Activated naive CD8-positive, alpha-beta T cell treated with anti-CD3 and anti-CD28 coated beads, Interleukin-2, amount 10 ng/mL, durations not matched to agents 7 days and 5 days (primary cell): Measurements from ENCODE around the gene MAD2L2. TPM values are rescaled to one million over a fixed set of nuclear protein-coding genes. Genes with fewer than 3 reads are reported as not detected.
A peak's percentile ranks its signal among the peaks of the same experiment; 100 is the strongest.

Experiments used
- ATAC-seq: fragments of 150-1000 bp; cut with Tn5 transposase; one replicate; pipeline ENCODE4 v1.10.0; 2021; ENCODE audit warnings: low read depth, moderate library complexity
- POLR2A ChIA-PET: fragments of 350-600 bp; sonication (Branson Sonifier 250); formaldehyde crosslinking; loops from one replicate; lab custom pipeline; 2021; ENCODE audit warnings: antibody characterized with exemption; lab: Charles Lee
- DNase-seq: peaks from one replicate; pipeline ENCODE4 v3.0.0; 2021
- H3K27ac Mint-ChIP-seq: one replicate; pipeline ENCODE4 v1.8.0; 2022; ENCODE audit warnings: mild to moderate bottlenecking, mixed read lengths
- H3K27me3 Mint-ChIP-seq: one replicate; pipeline ENCODE4 v1.8.0; 2022; ENCODE audit warnings: mild to moderate bottlenecking, moderate library complexity, mixed read lengths
- H3K36me3 Mint-ChIP-seq: one replicate; pipeline ENCODE4 v1.8.0; 2021; ENCODE audit warnings: mild to moderate bottlenecking, mixed read lengths
- H3K4me1 Mint-ChIP-seq: one replicate; pipeline ENCODE4 v1.8.0; 2021; ENCODE audit warnings: mixed read lengths
- H3K4me3 Mint-ChIP-seq: one replicate; pipeline ENCODE4 v1.8.0; 2022; ENCODE audit warnings: mild to moderate bottlenecking, moderate library complexity, mixed read lengths
- H3K9me3 Mint-ChIP-seq: one replicate; pipeline ENCODE4 v1.8.0; 2021; ENCODE audit warnings: mixed read lengths
- total RNA-seq, 2 experiments: library from RNA; stranded (reverse); gene quantifications; one replicate each; pipeline ENCODE4 v1.2.3, GENCODE V29; 2021

The MAD2L2 gene
- total RNA-seq, 2 experiments from 2014 or later, result 95.4 to 103 TPM

DNA sequence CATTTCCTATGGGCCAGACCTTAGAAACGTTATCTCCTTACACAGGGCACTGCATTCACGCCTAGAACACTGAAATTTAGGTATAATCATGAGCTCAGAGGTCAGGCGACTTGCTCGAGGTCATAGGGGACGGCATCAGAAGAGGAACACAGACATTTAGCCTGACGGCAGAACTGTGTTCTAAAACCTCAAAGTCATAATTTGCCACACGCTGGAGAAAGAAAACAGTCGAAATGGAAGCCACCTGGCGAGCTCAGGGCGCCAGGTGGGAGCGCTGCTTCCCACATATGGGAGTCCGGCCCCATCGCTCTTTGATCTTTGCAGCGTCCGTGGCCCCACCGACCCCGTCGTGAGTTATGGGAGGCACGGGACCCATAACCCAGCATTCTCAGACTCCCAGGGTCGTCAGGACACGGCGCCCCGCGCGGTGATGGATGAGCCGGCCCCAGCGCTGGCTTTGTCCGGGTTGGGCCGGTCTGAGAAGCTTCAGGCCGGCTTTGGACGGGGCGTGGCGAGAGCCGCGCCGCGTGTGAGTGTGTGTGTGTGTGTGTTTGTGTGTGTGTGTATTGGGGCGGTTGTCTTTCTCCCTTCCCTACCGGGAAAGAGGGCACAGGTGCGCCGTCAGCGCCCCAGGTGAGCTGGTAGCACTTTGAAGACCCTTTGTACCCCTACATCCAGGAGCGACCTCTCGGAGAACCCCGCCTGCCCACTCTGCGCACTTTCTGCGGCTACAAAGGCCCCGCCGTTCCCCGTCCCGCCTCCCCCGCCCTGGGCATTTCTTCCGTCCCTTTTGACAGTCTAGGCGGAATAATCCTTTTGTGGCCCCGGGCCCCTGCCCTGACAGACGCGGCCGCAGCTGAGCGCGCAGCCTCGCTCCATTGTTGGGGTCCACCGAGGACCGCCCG lies 9.7 kb upstream of the MAD2L2 start:
- Mint-ChIP-seq H3K9me3 (no peaks in the 10 kb centered on the region), H3K4me1 (peaks cover 32% of the 10 kb centered on the region), H3K36me3 (peaks cover 2% of the 10 kb centered on the region), H3K27me3 (peaks cover 45% of the 10 kb centered on the region), H3K27ac (no peak overlapping the region), H3K4me3 (peak overlapping the region; percentile 67)
- DNase-seq (no peak), ATAC-seq (no peak)
- POLR2A ChIA-PET, result interaction anchor here (0.7 to 2.2 kb wide), 9 partner anchors 9 to 632 kb away, joined by 3 to 11 read pairs (median 4); partner anchors contain the start of gene FBXO6

DNA sequence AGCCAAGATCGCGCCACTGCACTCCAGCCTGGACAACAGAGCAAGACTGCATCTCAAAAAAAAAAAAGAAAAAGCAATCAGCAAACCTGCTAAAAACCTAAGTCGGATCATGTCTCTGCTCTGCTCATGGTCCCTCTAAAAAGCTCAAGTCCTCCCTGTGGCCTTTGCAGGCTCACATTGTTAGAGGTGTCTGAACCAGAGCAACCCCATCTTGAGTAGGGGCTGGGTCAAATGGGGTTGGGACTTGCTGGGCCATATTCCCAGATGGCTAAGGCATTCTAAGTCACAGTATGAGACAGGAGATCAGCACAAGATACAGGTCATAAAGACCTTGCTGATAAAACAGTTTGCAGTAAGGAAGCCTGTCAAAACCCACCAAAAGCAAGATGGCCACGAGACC lies 7.6 kb upstream of the MAD2L2 start:
- H3K9me3 Mint-ChIP-seq, result no peaks in the 10 kb centered on the region
- H3K4me3 Mint-ChIP-seq, result no peak overlapping the region
- POLR2A ChIA-PET, result interaction anchor here (1.1 kb wide), 1 partner anchor 24 kb away, joined by 3 read pairs; no protein-coding TSS in a partner anchor
- H3K4me1 Mint-ChIP-seq, result peaks cover 27% of the 10 kb centered on the region
- no peaks in the 10 kb centered on the region for H3K36me3 Mint-ChIP-seq
- ATAC-seq (no peak), DNase-seq (no peak)
- H3K27ac Mint-ChIP-seq, result no peak overlapping the region
- H3K27me3 Mint-ChIP-seq, result peaks cover 54% of the 10 kb centered on the region

DNA sequence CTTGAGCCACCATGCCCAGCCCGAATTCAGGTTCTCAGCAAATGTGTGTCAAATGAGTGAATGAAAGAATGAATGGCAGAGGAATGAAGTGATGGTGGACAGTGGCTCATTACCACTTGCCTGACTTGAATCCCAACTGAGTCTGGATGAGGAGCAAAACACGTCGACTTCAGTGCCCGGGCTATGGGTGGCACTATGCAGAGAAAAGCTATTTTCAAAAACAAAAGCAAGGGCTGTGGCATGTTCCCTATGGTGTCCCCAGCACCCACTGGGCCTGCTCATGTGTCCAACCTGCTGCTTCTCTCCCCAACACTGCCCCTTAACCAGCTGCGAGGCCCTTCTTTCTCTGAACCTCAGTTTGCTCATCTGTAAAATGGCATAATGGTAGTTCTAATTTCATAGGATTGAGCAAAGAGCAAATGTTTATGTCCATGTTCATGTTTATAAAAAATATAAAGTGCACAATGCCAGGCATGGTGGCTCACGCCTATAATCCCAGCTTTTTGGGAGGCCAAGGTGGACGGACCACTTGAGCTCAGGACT lies 4.3 kb upstream of the MAD2L2 start:
- Mint-ChIP-seq H3K36me3 (no peaks in the 10 kb centered on the region), H3K27me3 (peaks cover 42% of the 10 kb centered on the region), H3K9me3 (no peaks in the 10 kb centered on the region), H3K27ac (no peak overlapping the region), H3K4me3 (no peak overlapping the region), H3K4me1 (peaks cover 13% of the 10 kb centered on the region)
- ATAC-seq (no peak), DNase-seq (no peak)
- POLR2A ChIA-PET, result interaction anchor here (1.0 to 1.3 kb wide), 5 partner anchors 8 to 51 kb away, joined by 3 to 7 read pairs (median 3); partner anchors contain the start of gene AGTRAP

DNA sequence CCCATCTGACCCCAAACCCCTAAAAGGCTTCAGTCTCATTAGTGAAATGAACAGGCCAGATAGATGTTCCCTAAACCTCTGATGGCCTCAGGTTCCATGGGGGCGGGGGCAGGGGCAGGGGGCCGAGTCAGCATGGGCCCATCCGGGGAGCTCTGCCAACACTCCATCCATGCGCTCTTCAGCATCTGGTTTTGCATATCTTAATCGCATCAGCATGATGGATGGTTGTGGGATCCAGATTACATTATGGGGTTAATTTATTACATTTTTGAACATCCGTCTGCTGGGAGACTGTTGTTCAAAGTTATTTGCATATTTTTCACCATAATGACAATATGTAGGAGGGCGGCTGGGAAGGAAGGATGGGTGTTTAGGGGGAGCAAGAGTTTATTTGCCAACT lies 3.1 kb upstream of the MAD2L2 start:
- POLR2A ChIA-PET, result interaction anchor here (1.3 kb wide), 2 partner anchors 9 to 36 kb away, joined by 3 to 4 read pairs; no protein-coding TSS in a partner anchor
- ATAC-seq, result no peak
- no peaks in the 10 kb centered on the region for H3K9me3 Mint-ChIP-seq
- no peak overlapping the region for H3K4me3 Mint-ChIP-seq
- peaks cover 4% of the 10 kb centered on the region for H3K36me3 Mint-ChIP-seq
- H3K27me3 Mint-ChIP-seq, result peaks cover 31% of the 10 kb centered on the region
- no peak overlapping the region for H3K27ac Mint-ChIP-seq
- DNase-seq, result no peak
- peaks cover 13% of the 10 kb centered on the region for H3K4me1 Mint-ChIP-seq

DNA sequence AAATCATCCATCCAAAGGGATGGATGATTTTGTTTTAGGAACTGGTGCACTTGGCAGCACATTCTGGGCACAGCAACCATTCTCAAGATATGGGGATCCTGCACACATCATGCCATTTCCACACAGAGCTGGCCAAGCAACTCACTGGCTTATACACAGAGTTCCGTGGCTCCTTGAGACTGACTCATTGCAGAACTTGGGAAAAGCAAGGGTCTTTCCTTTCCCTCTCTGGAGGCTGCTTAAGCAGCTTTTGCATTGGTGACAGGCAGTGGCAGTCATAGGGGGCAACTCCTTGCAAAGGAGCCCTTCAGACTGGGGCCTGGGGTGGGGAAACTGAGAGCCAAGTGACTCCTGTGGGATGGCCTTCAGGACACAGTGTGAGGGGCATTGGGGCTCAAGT lies 1.9 kb upstream of the MAD2L2 start:
- Mint-ChIP-seq H3K4me1 (peaks cover 15% of the 10 kb centered on the region), H3K9me3 (no peaks in the 10 kb centered on the region), H3K27ac (no peak overlapping the region), H3K27me3 (peaks cover 25% of the 10 kb centered on the region), H3K4me3 (no peak overlapping the region), H3K36me3 (peaks cover 10% of the 10 kb centered on the region)
- ATAC-seq, result no peak
- POLR2A ChIA-PET, result interaction anchor here (1.6 to 3.0 kb wide), 8 partner anchors 7 to 227 kb away, joined by 8 to 24 read pairs (median 12); partner anchors contain the start of genes DRAXIN, FBXO2, FBXO44 and FBXO6
- no peak for DNase-seq

DNA sequence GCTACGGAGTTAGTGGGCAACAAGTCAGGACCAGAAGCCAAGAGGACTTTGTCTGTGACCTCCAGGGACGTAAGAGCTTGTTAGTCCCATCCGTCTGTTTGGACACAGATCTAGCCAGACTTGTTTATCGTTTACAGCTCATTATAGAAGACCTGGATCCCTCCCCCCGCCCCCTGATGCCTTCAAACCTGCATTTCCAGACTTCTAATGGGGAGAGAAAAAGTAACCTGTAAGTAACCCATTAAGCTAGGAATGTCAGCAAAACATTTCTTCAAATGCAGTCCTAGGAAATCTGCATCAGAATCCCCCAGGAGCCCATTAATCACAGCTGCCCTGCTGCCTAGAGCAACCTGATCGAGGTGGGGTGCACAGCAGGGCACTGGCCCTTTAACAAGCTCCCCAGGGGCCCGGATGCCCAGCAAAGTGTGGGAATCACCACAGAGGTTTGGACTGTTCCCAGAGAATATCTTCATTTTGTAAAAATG lies 1.4 kb upstream of the MAD2L2 start:
- Mint-ChIP-seq H3K27ac (peak overlapping the region; percentile 56), H3K36me3 (peaks cover 10% of the 10 kb centered on the region), H3K27me3 (peaks cover 22% of the 10 kb centered on the region), H3K4me3 (peak overlapping the region; percentile 92), H3K4me1 (peaks cover 15% of the 10 kb centered on the region), H3K9me3 (no peaks in the 10 kb centered on the region)
- POLR2A ChIA-PET, result interaction anchor here (1.2 to 3.0 kb wide), 10 partner anchors 8 to 227 kb away, joined by 3 to 24 read pairs (median 10); partner anchors contain the start of genes DISP3, DRAXIN, FBXO2 and FBXO44
- DNase-seq (no peak), ATAC-seq (no peak)

DNA sequence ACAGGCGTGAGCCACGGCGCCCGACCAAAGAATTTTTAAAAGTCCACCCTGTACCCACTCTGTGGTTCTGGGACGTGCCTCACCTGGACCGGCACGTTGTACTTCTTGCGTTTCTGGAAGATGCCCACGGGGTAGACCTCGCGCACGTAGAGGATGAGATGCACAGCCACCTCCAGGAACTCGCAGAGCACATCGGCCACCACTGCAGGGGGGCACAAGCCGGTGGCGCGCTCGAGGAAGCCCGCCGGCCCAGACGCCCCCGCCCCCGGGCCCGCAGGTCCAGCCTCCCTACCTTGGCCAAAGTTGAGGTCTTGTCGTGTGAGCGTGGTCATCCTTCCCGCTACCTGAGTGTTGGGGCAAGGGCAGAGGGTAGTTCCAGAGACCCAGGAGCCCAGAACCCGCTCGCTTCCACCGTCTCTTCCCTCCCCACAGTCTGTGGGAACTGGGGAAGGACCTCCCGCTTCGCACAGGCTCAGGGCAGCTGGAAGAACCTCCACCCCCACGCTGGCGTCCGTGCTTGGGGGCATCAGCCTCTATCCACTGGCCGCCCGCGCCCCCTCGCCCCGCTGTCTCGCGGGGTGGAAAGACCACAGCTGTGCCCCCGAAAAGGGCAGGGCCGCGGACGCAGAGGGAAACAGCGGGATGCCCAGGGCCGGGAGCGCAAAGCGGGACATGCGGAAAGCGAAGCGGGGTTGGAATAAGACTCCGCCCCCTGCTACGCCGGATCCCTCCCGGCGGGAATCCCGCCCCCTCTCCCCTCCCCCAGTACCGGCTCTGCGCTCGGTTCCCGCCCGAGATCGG lies 478 bp downstream of the MAD2L2 start:
- Mint-ChIP-seq H3K27ac (peak overlapping the region; percentile 79), H3K4me3 (peak overlapping the region; percentile 87), H3K4me1 (peaks cover 15% of the 10 kb centered on the region), H3K9me3 (no peaks in the 10 kb centered on the region), H3K36me3 (peaks cover 10% of the 10 kb centered on the region), H3K27me3 (peaks cover 13% of the 10 kb centered on the region)
- DNase-seq (no peak), ATAC-seq (peak; percentile 5)
- POLR2A ChIA-PET, result interaction anchor here (0.6 to 3.0 kb wide), 9 partner anchors 8 to 338 kb away, joined by 3 to 24 read pairs (median 10); partner anchors contain the start of gene FBXO6

DNA sequence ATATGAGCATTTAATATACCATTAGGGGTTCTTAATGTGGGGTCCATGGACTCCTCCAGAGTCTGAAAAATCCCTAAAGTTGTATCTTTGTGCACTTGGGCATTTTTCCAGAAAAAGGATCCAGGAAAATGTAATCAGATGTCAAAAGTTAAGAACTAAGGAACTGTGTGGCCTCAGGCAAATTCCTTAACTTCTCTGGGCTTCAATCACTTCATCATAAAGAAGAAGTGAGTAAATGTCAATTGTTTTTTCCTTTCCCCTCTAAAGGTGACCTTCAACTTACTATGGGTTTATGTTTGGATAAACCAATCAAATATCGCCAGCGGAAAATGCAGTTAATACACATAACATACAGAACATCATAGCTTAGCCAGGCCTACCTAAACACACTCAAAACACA lies 2.5 kb downstream of the MAD2L2 start:
- no peak for ATAC-seq
- no peak for DNase-seq
- Mint-ChIP-seq H3K27ac (no peak overlapping the region), H3K4me3 (no peak overlapping the region), H3K36me3 (peaks cover 12% of the 10 kb centered on the region), H3K27me3 (peaks cover 2% of the 10 kb centered on the region), H3K9me3 (no peaks in the 10 kb centered on the region), H3K4me1 (peaks cover 15% of the 10 kb centered on the region)
- POLR2A ChIA-PET, result interaction anchor here (0.5 to 2.0 kb wide), 5 partner anchors 13 to 936 kb away, joined by 3 to 11 read pairs (median 3); partner anchors contain the start of gene FBXO6

DNA sequence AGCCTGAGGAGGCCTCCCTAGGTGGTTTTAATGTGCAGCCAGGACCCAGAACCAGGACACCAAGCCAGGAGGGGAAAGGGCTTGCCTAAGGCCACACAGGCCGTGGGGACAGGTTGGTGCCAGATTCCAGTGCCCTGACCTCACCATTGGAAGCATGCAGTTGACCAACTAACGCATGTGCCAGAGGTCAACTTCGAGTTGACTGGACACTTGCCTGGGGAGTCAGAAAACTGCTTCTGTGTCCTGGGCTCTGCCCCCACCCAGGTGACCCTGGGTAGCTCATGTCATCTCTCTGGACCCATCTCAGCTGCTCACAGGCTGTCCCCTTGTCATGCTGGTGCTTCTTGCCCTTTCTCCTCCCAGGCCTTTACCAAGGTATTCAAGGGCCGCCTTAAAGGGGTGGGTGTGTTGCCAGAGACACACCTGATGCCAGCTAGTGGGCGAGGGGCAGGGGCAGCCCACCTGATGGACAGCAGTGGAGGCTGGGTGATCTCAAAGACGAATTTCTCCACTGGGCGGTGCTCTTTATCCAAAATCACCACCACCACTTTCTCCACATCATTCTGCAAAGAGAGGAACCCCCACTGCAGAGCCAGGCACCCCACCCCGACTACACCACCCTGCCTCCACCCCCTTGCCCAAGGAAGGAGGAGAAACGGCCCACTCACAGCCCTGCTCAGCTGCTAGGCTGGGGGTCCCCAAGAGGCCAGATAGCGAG lies 4.4 kb downstream of the MAD2L2 start:
- peaks cover 11% of the 10 kb centered on the region for H3K4me1 Mint-ChIP-seq
- POLR2A ChIA-PET, result interaction anchor here (1.0 to 2.0 kb wide), 4 partner anchors 9 to 60 kb away, joined by 4 to 11 read pairs (median 8); partner anchors contain the start of gene FBXO6

DNA sequence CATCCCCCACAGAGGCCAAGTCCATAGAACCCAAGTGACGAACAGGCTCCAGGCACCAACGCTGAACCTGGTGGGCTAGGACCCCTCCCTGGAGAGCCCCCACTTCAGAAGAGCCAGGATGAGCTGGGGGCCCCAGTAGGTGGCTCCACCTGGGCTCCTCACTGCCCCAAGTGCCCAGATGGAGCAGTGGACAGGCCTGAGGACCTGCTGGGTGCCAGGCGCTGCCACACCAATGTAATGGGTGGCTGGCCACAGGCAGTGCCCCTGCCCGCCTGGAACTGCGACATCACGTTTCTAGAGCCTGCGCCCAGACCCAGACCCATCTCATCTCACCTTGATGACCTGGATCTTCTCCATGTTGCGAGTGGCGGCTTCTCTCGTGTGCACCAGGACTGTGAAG lies 5.6 kb downstream of the MAD2L2 start:
- no peak for ATAC-seq
- no peak overlapping the region for H3K27ac Mint-ChIP-seq
- H3K36me3 Mint-ChIP-seq, result peaks cover 18% of the 10 kb centered on the region
- no peak for DNase-seq
- no peaks in the 10 kb centered on the region for H3K27me3 Mint-ChIP-seq
- no peak overlapping the region for H3K4me3 Mint-ChIP-seq
- peaks cover 11% of the 10 kb centered on the region for H3K4me1 Mint-ChIP-seq
- H3K9me3 Mint-ChIP-seq, result no peaks in the 10 kb centered on the region
- POLR2A ChIA-PET, result interaction anchor here (3.6 kb wide), 1 partner anchor 11 kb away, joined by 22 read pairs; the partner anchor contains the start of gene FBXO6

More for the DNA sequence above, 4.4 kb downstream of the MAD2L2 start:
- H3K4me3 Mint-ChIP-seq, result no peak overlapping the region
- H3K27me3 Mint-ChIP-seq, result no peaks in the 10 kb centered on the region
- no peaks in the 10 kb centered on the region for H3K9me3 Mint-ChIP-seq
- H3K36me3 Mint-ChIP-seq, result peaks cover 15% of the 10 kb centered on the region
- ATAC-seq (no peak), DNase-seq (no peak)
- no peak overlapping the region for H3K27ac Mint-ChIP-seq

DNA sequence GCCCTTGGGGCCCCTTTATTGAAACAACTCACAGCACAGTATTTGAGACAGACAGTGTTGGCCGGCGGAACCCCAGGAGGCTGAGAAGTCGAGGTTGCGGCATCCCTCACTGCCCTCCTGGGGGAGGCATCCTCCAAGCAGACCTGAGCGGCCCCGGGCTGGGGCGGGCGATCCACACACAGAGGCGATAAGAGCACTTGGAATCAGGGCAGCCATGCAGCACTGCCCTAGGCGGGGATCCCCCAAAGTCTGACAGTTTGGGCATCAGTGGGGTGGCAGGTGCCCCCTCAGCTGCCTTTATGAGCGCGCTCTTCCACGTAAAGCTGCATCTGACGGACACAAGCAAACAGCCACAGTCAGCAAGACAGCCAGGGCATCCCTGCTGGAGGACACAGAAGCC lies 6.5 kb downstream of the MAD2L2 start:
- DNase-seq (no peak), ATAC-seq (no peak)
- Mint-ChIP-seq H3K27me3 (no peaks in the 10 kb centered on the region), H3K9me3 (no peaks in the 10 kb centered on the region), H3K4me1 (peaks cover 8% of the 10 kb centered on the region), H3K4me3 (no peak overlapping the region), H3K36me3 (peaks cover 18% of the 10 kb centered on the region), H3K27ac (no peak overlapping the region)
- POLR2A ChIA-PET, result interaction anchor here (1.1 to 3.6 kb wide), 2 partner anchors 10 to 11 kb away, joined by 3 to 22 read pairs; partner anchors contain the start of gene FBXO6
